ENCODE data around the gene MVD. TPM values are rescaled to one million over a fixed set of nuclear protein-coding genes. Genes with fewer than 3 reads are reported as not detected.

The MVD gene
- total and polyA plus RNA-seq, 4 experiments from 2014 or later = 15.6 to 57.0 (median 35.9) TPM

DNA sequence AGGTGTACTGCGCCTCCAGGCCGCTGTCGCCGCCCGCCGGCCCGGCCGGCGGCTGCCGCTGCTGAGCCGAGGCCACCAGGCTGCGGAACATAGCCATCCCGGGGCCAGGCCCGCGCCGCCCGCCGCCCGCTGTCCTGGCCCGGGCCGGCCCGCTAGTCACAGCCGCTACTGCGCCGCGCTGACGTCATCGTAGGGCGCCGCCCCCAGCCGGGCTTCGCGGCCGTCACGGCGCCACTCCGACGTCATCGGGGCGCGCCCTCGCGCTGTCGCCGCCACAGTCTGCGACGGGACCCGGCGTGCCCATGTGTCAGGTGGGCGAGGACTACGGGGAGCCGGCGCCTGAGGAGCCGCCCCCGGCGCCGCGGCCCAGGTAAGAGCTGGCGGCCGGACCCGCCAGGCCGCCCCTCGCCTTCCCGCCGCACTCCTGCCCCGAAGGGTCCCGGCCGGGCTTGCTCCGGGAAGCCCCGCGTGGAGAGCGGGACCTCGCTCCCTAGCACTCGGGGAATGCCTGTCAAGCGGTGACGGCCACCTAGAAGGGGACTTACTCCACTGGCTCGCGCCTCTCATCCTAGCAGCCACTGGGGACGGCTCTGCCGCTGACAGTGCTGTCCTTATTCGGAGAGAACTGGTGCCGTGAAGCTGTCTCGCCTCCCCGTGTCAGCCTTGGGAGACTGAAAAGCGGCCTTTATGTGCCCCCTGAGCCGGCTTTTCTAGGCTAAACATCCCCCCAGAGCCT, 43.5 kb upstream of the MVD start, which contains the start of the genes CTU2 and RNF166:
TSS of gene CTU2 (plus strand) at position 275 of the 736 bp plus-strand sequence. CDS start at position 303, 28 bp downstream.
TSS of gene RNF166 (minus strand) at position 180 of the 736 bp plus-strand sequence. CDS start at position 97, 83 bp downstream.
- no peaks in the 10 kb centered on the region for H3K36me3 ChIP-seq (ENCODE audit: insufficient read depth, low read length)
- H3K27me3 ChIP-seq (ENCODE audit: insufficient read depth, low read length) = no peaks in the 10 kb centered on the region
- Mint-ChIP-seq H3K9me3 (no peaks in the 10 kb centered on the region), H3K4me3 (peak within 1 kb of the TSS; percentile 93 to 96 (median 96)), H3K27me3 (no peaks in the 10 kb centered on the region), H3K27ac (peak within 1 kb of the TSS; percentile 97 to 99 (median 98)), H3K4me1 (peaks cover 20 to 62% (median 39%) of the 10 kb centered on the region in 4 donors), H3K36me3 (peaks cover 4 to 29% of the 10 kb centered on the region in 2 donors)
- CTCF ChIA-PET (ENCODE audit: partially characterized antibody) = interaction anchor here (0.5 to 1.6 kb wide), 5 partner anchors 14 to 857 kb away, joined by 3 to 8 read pairs (median 3); no protein-coding TSS in a partner anchor
- peak within 1 kb of the TSS; percentile 95 to 98 for H3K4me3 ChIP-seq (ENCODE audit: low read length in 2 of 2)
- H3K9me3 ChIP-seq (ENCODE audit: control insufficient read depth in 1 of 2, low read length in 2 of 2) = no peaks in the 10 kb centered on the region
- H3K27ac ChIP-seq (ENCODE audit: low read depth, low read length) = peak within 1 kb of the TSS; percentile 85
- H3K4me1 ChIP-seq (ENCODE audit: insufficient read depth, low read length) = peaks cover 50% of the 10 kb centered on the region
- intact Hi-C loops (cut with micrococcal nuclease) = loop anchor here (1.0 kb wide), 3 partner anchors 20 to 136 kb away; partner anchors contain the start of genes MVD, SNAI3 and ZC3H18
- DNase-seq = peak; percentile 90 to 94 (median 91)
- POLR2A ChIA-PET (ENCODE audit: partially characterized antibody) = interaction anchor here (0.6 to 9.3 kb wide), 17 partner anchors 13 to 510 kb away, joined by 3 to 249 read pairs (median 7); partner anchors contain the start of genes APRT, IL17C, SNAI3 and ZC3H18

GRCh38 chr16:88705801-88706228, 42.9 kb upstream of the MVD start:
- POLR2A ChIA-PET (ENCODE audit: partially characterized antibody) = interaction anchor here (0.8 to 9.3 kb wide), 20 partner anchors 12 to 409 kb away, joined by 3 to 249 read pairs (median 6); partner anchors contain the start of genes APRT, GALNS, IL17C and SNAI3
- intact Hi-C loops (cut with micrococcal nuclease) = loop anchor here (1.0 kb wide), 3 partner anchors 20 to 136 kb away; partner anchors contain the start of genes MVD, SNAI3 and ZC3H18
- H3K27ac Mint-ChIP-seq = peak overlapping the region; percentile 97 to 99 (median 98)

DNA sequence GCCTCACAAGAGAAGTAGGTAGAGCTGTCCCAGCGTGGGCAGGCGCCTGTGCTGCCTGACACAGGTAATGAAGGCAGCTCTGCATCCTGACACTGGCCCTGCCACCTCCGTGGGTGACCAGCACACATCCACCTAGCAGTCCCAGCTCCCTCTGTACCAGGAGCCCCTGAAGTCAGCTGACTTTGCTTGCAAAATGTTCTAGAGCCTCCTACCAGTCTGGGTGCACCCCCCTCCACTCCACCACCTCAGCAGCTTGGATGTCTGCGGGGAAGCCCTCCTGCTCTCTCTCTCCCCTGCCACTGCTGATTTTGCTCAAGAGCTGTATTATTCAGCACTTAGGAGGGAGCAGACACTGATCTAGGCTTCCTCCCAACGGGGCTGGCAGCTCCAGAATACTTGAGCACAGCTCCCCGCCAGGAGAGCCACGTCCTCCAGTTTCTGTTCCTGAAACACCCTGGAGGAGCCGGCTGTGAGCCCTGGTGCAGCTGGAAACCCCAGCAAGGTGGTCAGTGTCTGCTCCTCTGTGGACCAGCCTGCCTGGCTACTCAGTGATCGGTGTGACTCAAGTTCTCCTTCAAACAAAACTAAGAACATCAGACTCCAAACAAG, 42.3 kb upstream of the MVD start:
- Mint-ChIP-seq H3K27me3 (no peaks in the 10 kb centered on the region), H3K9me3 (no peaks in the 10 kb centered on the region), H3K27ac (peak overlapping the region; percentile 97 to 99 (median 98)), H3K4me1 (peaks cover 20 to 65% (median 39%) of the 10 kb centered on the region in 4 donors), H3K4me3 (peak overlapping the region; percentile 93 to 96 (median 96)), H3K36me3 (peaks cover 7 to 35% of the 10 kb centered on the region in 2 donors)
- intact Hi-C loops (cut with micrococcal nuclease) = no loop called here
- ChIA-PET POLR2A (ENCODE audit: partially characterized antibody) (interaction anchor here (0.6 to 9.3 kb wide), 25 partner anchors 9 to 410 kb away, joined by 3 to 249 read pairs (median 5); partner anchors contain the start of genes APRT, GALNS, IL17C and SNAI3), CTCF (ENCODE audit: partially characterized antibody) (interaction anchor here (1.0 to 2.8 kb wide), 3 partner anchors 19 to 32 kb away, joined by 3 to 21 read pairs (median 8); partner anchors contain the start of gene SNAI3)
- DNase-seq = peak; percentile 43 to 82 (median 52)
- Histone ChIP-seq H3K4me3 (ENCODE audit: low read length in 2 of 2) (peak overlapping the region; percentile 95 to 98), H3K9me3 (ENCODE audit: control insufficient read depth in 1 of 2, low read length in 2 of 2) (no peaks in the 10 kb centered on the region), H3K27me3 (ENCODE audit: insufficient read depth, low read length) (no peaks in the 10 kb centered on the region), H3K27ac (ENCODE audit: low read depth, low read length) (peak overlapping the region; percentile 85), H3K4me1 (ENCODE audit: insufficient read depth, low read length) (peaks cover 60% of the 10 kb centered on the region), H3K36me3 (ENCODE audit: insufficient read depth, low read length) (peaks cover 2% of the 10 kb centered on the region)

More at GRCh38 chr16:88705801-88706228, 42.9 kb upstream of the MVD start:
- no peaks in the 10 kb centered on the region for H3K36me3 ChIP-seq (ENCODE audit: insufficient read depth, low read length)
- Mint-ChIP-seq H3K36me3 (peaks cover 4 to 32% of the 10 kb centered on the region in 2 donors), H3K9me3 (no peaks in the 10 kb centered on the region), H3K27me3 (no peaks in the 10 kb centered on the region), H3K4me3 (peak overlapping the region; percentile 93 to 96 (median 96)), H3K4me1 (peaks cover 20 to 62% (median 38%) of the 10 kb centered on the region in 4 donors)
- DNase-seq = peak in 2 of 5 donors; percentile 17 to 27
- H3K27me3 ChIP-seq (ENCODE audit: insufficient read depth, low read length) = no peaks in the 10 kb centered on the region
- H3K4me1 ChIP-seq (ENCODE audit: insufficient read depth, low read length) = peaks cover 54% of the 10 kb centered on the region
- H3K9me3 ChIP-seq (ENCODE audit: control insufficient read depth in 1 of 2, low read length in 2 of 2) = no peaks in the 10 kb centered on the region
- peak overlapping the region; percentile 95 to 98 for H3K4me3 ChIP-seq (ENCODE audit: low read length in 2 of 2)
- H3K27ac ChIP-seq (ENCODE audit: low read depth, low read length) = peak overlapping the region; percentile 85
- CTCF ChIA-PET (ENCODE audit: partially characterized antibody) = interaction anchor here (0.5 to 2.8 kb wide), 5 partner anchors 20 to 857 kb away, joined by 3 to 21 read pairs (median 3); partner anchors contain the start of gene SNAI3

DNA sequence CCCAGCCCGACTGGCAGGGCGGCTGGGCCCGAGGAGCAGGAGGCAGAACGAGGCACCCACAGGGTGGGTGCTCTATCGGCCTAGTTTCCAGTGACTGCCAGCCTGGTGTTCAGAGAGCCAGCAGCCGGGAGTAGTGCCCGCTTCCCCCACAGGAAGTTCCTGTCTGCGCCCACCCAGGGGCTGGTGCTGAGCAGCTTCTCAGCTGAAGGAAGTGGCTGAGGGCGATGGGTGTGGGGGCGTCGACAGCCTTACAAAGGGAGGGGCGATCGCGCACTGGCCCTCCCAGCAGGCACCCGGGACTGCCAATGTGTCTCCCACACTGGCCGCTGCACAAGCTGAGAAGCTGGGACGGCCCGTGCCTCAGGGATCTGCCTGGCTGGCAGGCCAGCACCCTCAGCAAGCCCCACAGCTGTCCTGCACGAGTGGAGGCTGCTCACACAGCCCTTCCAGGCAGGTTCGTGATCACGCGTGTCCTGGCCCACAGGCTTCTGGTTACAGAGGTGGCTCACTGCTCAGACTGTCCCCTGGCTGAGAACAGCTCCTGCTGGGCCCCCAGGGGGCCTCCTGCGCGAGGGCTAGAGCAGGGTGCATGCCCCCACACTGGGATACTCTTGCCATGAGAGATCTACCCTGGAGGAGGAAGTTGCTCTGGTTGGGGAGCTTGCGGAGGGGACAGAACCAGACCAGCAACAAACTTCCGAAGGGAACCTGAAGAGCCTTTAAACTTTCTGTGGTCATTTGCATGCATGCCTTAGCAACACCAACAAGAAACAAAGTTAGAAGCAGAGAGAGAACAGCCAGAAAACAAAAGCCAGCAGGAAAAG, 40.8 kb upstream of the MVD start:
- ChIA-PET POLR2A (ENCODE audit: partially characterized antibody) (interaction anchor here (0.6 to 9.3 kb wide), 19 partner anchors 14 to 937 kb away, joined by 3 to 249 read pairs (median 9); partner anchors contain the start of genes APRT, CYBA, GALNS and MVD), CTCF (ENCODE audit: partially characterized antibody) (interaction anchor here (1.1 to 2.8 kb wide), 4 partner anchors 18 to 34 kb away, joined by 3 to 21 read pairs (median 5); partner anchors contain the start of gene SNAI3)
- no peaks in the 10 kb centered on the region for H3K27me3 Mint-ChIP-seq
- H3K36me3 ChIP-seq (ENCODE audit: insufficient read depth, low read length) = peaks cover 14% of the 10 kb centered on the region
- H3K4me3 ChIP-seq (ENCODE audit: low read length in 2 of 2) = peak overlapping the region; percentile 95 to 98
- intact Hi-C loops (cut with micrococcal nuclease) = loop anchor here (5.0 kb wide), 3 partner anchors 34 to 246 kb away; partner anchors contain the start of gene IL17C
- no peaks in the 10 kb centered on the region for H3K9me3 ChIP-seq (ENCODE audit: control insufficient read depth in 1 of 2, low read length in 2 of 2)
- H3K4me1 ChIP-seq (ENCODE audit: insufficient read depth, low read length) = peaks cover 75% of the 10 kb centered on the region
- no peaks in the 10 kb centered on the region for H3K9me3 Mint-ChIP-seq
- H3K27ac ChIP-seq (ENCODE audit: low read depth, low read length) = peak overlapping the region; percentile 85
- peak overlapping the region; percentile 93 to 96 (median 96) for H3K4me3 Mint-ChIP-seq
- peaks cover 14 to 37% of the 10 kb centered on the region in 2 donors for H3K36me3 Mint-ChIP-seq
- DNase-seq = peak; percentile 70 to 84 (median 73)
- peak overlapping the region; percentile 97 to 99 (median 98) for H3K27ac Mint-ChIP-seq
- no peaks in the 10 kb centered on the region for H3K27me3 ChIP-seq (ENCODE audit: insufficient read depth, low read length)
- peaks cover 24 to 74% (median 49%) of the 10 kb centered on the region in 4 donors for H3K4me1 Mint-ChIP-seq

- ChIA-PET POLR2A (ENCODE audit: partially characterized antibody) (interaction anchor here (0.7 to 9.3 kb wide), 22 partner anchors 13 to 248 kb away, joined by 3 to 249 read pairs (median 11); partner anchors contain the start of genes APRT, CYBA, GALNS and MVD), CTCF (ENCODE audit: partially characterized antibody) (interaction anchor here (0.5 to 2.8 kb wide), 11 partner anchors 10 to 92 kb away, joined by 3 to 21 read pairs (median 5); partner anchors contain the start of gene SNAI3)
- H3K4me1 ChIP-seq (ENCODE audit: insufficient read depth, low read length) = peaks cover 85% of the 10 kb centered on the region
- peaks cover 25% of the 10 kb centered on the region for H3K36me3 ChIP-seq (ENCODE audit: insufficient read depth, low read length)
- peaks cover 27 to 81% (median 55%) of the 10 kb centered on the region in 4 donors for H3K4me1 Mint-ChIP-seq
- peaks cover 0 to 2% (median 0%) of the 10 kb centered on the region in 8 donors for H3K9me3 Mint-ChIP-seq
- peak overlapping the region; percentile 33 to 98 for H3K4me3 ChIP-seq (ENCODE audit: low read length in 2 of 2)
- intact Hi-C loops (cut with micrococcal nuclease) = loop anchor here (5.0 kb wide), 3 partner anchors 35 to 245 kb away; partner anchors contain the start of gene IL17C
- H3K27ac ChIP-seq (ENCODE audit: low read depth, low read length) = peak overlapping the region; percentile 85
- H3K4me3 Mint-ChIP-seq = peak overlapping the region; percentile 93 to 96 (median 96)
- H3K9me3 ChIP-seq (ENCODE audit: control insufficient read depth in 1 of 2, low read length in 2 of 2) = no peaks in the 10 kb centered on the region
- DNase-seq = peak in 2 of 5 donors; percentile 19 to 42
- H3K27me3 Mint-ChIP-seq = no peaks in the 10 kb centered on the region
- H3K36me3 Mint-ChIP-seq = peaks cover 23 to 46% of the 10 kb centered on the region in 2 donors
- no peaks in the 10 kb centered on the region for H3K27me3 ChIP-seq (ENCODE audit: insufficient read depth, low read length)
- H3K27ac Mint-ChIP-seq = peak overlapping the region; percentile 97 to 99 (median 98)
Measured at GRCh38 chr16:88702371-88703210, 39.7 kb upstream of the MVD start.
